Measurements from ENCODE around the gene FAM209B.
"Not testable (repeated sequence)": the region's sequence is repeated elsewhere in the genome, so short reads cannot be mapped to it uniquely, and the experiment has no call there.

FAM209B gene

DNA sequence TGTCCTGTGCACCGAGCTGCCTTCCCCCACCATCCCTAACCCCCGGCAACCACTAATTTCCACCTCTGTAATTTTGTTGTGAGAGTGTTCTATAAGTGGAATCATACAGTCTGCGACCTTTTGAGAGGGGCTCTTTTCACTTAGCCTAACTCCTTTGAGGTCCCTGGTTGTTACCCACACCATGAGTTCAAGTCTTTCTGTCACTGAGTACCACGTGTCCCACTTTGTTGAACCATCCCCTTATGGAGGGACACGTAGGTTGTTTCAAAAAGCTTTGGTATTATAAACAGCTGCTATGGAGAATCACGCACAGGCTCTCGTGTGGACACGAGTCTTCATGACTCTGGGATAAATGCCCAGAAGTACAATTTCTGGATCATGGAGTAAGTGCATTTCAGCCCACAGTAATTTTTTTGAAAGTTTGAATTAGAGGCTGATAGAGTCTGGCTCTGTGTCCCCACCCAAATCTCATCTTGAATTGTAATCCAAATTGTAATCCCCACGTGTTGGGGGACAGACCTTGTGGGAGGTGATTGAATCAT lies 9.5 kb downstream of the FAM209B start:
- DNase-seq = no peak

DNA sequence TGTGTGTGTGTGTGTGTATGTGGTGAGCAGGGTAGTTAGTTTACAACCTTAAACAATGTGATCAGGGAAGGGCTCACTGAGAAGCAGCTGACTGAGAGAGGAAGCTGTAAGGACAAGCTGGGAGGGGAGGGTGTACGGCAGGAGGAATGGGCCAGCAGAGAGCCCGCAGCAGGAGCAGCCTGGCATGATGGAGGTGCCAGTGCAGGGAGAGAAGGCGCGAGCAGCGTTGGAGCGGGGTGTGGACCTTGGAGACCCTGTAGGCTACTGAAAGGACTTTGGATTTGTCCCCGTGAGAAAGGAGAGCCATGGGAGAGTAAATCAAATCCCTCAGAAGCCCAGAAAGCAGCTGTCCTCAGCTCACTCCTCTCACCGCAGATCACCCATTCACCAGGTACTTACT lies 18.5 kb downstream of the FAM209B start:
- no peak for DNase-seq

DNA sequence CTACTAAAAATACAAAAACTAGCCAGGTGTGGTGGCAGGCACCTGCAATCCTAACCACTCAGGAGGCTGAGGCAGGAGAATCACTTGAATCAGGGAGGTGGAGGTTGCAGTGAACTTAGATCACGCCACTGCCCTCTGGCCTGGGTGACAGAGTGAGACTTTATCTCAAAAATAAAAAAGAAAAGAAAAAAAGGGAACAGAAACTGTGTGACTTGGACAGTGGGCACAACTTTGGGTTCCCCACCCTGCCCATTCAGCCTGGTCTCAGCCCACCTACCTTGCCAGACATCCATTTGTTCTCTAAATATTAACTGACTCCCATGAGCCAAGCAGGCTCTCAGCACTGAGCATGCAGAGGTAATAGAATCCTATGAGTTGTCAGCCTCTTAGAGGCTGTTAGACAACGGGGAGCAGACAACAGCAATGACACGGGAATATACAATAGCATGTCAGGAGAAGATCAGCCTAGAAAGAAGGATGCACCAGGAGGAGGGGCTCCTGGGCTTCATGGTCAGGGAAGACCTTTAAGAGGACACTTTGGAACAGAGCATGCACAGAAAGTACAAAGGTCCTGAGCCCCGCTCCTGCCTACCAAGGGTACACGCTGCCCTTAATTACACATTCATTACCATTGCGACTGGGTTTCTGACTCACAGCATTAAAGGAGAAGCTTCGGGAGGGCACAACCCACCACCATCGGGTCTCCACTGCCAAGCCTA lies 20.0 kb downstream of the FAM209B start:
- DNase-seq = no peak

DNA sequence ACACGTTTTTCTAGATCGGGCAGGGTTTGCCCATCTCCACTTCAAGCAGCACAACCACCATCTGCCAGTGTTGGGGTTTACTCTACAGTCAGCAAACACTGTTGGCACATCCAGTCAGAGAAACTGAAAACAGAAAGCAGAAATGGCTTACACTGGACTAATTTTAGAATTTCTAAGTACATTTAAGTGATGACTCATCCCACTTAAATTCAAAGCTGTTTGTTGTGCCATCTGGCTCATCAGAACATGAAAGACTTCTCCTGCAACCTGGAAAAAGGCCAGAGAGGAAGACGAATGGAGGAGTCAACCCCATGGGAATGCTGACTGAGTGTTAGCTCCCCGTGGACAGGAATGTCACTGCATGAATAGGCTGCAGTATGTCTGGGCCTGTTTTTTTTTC lies 21.8 kb downstream of the FAM209B start:
- DNase-seq = no peak

DNA sequence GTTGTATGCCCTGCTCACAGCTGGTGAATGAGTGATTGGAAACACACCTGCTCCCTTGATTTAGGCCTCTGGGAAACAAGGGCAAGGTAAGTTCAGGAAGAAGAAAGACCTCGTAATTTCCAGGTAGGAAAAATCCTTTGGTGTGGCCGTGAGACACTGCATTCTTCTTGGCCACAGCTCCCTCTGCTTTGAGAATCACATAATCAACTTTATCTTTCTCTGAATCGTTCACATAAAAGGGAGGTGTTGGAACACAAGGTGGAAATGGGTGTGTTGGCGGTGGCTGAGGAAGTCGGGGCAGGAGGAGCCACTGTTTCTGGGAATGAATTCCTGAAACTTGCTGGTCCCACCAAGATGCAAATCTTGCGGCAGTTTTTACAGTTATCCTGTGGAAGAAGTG lies 25.9 kb downstream of the FAM209B start:
- DNase-seq = no peak

DNA sequence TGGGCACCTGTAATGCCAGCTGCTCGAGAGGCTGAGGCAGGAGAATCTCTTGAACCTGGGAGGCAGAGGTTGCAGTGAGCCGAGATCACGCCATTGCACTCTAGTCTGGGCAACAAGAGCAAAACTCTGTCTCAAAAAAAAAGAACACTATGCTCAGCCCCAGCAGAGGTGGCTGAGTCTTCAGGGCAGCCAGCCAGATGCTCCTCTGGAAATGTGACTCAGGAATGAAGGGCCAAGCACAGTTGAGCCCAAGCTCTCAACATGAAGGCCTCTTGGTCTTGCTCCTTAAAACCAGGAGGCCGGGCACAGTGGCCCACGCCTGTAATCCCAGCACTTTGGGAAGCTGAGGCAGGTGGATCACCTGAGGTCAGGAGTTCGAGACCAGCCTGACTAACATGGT lies 31.5 kb downstream of the FAM209B start:
- DNase-seq = not testable (repeated sequence)

DNA sequence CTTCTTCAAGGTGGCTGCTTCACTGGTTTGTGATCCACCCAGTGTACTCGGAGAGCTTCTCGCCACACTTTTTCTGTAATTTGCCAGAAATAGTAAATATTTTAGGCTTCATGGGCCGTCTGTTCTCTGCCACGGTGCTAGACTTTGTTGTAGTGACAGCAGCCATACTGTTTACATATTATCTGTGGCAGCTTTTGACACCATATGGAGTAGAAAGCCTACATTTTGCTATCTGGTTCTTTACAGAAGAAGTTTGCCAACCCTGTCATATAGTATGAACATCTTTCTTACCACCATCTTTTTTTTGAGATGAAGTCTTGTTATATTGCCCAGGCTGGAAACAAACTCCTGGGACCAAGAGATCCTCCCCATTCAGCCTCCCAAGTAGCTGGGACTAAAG lies 32.5 kb downstream of the FAM209B start:
- no peak for DNase-seq

DNA sequence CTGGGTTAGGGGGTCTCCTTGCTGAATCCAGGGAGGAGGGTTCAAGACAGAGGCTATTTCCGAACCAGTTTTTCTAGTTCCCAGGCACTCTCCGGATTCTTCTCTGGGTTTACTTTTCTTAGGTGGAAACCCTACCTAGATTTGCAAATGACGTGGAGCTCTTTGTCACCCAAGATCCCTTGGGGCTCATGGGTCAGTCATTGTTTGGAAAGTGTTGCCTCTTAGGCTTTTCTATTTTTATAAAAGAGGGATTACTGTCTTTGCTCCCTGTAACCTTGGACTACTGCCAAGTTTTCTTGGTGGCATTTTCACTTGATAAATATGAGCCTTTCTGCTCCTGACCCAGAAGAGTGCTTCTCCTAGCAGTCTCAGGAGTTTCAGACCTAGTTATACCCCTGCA lies 33.6 kb downstream of the FAM209B start:
- DNase-seq = no peak

DNA sequence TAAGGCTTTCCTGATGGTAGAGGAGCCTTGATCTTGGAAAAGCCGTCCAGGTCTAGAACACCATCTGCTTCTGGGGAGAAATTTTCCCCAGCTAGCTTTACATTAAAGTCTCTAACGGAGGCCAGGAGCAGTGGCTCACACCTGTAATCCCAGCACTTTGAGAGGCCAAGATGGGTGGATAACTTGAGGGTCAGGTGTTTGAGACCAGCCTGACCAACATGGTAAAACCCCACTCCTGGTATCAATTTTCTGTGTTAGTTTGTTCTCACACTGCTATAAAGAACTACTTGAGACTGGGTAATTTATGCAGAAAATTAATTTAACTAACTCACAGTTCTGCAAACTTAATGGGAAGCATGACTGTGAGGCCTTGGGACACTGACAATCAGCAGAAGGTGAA lies 37.8 kb downstream of the FAM209B start:
- no peak for DNase-seq

DNA sequence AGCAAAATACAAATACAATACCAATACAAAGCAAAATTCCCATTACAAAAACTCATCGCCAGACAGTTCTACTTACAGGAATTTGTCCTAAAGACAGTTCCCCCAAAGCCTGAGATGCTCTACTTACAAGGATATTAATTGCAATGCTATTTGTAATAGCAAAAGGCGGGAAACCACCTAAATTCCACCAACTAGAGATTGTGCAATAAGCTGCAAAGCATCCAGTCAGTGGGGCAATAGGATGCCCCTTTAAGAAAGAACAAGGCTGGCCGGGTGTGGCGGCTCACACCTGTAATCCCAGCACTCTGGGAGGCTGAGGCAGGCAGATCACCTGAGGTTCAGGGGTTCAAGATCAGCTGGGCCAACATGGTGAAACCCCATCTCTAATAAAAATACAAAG lies 39.1 kb downstream of the FAM209B start:
- DNase-seq = no peak

DNA sequence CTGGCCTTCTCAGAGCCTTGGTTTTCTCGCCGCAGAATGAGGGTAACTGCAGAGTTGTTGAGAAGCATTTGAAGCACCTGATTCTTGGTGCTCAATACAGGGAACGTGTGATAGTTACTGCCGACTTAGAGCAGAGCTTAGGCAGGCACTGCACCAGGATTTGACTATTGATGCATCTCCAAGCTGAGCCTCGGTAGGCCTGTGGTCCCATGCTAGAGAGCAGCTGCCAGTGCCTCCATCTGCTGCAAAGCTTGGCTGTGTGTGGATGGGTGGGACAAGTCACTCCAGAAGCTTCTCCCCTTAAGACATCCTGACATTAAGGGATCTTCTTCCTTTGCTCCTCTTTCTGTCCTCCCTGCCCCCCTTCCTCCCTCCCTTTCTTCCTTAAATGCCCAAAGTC lies 40.9 kb downstream of the FAM209B start:
- no peak for DNase-seq

DNA sequence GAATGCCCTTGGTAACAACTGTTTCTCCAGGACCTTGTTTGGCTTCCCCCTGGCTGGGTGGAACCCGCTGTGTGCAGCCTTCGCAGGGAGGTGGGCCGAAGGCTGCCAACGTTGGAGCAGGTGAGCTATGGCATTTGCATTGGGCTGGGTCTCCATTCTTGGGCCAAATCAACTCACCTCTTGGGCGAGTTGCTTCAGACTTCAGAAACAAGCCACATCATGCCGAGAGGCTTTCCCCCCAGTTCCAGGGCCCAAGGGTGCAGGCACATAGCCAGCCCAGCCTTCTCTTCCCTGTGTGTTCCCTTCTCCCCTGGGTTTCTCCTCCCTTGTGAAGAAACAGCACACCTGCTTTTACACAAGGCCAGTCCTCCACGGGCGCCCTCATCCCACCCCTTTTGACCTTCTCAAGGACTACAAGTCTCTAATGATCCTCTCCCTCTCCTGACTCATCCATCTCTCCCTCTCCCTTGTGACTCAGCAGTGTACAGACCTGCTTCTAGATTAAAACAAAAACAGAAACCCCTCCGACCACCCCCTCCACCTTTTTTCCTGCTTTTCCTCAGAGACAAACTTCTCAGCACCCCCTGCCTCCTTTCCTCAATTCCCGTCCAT lies 41.6 kb downstream of the FAM209B start:
- DNase-seq = no peak

DNA sequence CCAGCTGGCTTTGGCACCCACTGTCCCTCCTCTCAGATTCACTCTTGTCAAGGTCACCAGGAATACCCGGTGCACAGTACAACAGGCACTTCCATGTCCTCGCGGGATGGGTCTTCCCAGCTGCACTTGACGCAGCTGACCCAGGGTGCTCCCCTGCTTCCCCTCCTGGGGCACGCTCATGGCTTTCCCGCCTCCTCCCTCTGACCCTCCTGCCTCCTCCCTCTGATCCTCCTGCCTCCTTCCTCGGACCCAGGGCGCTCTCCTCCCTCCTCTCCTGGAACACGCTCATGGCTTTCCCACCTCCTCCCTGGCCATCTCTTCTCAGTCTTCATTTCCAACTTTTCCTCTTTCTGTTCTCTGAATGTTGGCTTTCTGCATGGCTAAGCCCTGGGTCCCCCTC lies 42.1 kb downstream of the FAM209B start:
- no peak for DNase-seq

DNA sequence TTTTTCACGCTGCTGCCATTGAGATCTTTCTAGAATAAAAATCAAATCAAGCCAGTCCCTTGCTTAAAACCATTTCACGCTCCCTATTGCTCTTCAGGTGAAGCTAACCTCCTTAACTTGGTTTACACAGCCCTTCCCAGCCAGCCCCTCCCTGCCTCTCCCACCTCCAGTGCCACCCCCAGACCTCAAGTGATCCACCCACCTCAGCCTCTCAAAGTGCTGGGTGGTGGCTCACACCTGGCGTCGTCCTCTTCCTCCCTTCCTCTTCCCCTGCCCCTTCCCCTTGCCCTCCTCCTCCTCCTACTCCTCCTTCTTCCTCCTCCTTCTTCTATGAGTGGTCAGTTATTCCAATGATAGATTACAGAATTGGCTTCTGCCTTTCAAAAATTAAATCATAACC lies 42.9 kb downstream of the FAM209B start:
- DNase-seq = no peak

DNA sequence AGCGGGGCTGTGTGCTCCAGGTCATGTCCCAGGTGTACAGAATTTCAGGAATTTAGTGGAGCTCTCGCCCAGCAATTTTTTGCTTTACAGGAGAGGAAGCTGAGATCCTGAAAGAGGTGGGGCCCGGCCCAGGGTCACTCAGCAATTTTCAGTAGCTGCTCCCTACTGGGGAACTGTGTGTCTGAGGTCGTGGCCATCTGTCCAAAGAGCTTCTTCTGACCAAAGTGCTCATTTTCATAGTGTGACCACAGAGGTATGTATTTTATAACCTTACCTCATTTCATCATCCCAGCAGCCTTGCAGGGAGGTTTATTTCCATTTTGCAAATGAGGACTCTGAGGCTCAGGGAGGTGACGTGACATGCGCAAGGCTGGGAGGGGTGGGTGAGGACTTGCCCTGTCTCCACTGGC lies 46.3 kb downstream of the FAM209B start:
- DNase-seq = peak; percentile 93 to 95

DNA sequence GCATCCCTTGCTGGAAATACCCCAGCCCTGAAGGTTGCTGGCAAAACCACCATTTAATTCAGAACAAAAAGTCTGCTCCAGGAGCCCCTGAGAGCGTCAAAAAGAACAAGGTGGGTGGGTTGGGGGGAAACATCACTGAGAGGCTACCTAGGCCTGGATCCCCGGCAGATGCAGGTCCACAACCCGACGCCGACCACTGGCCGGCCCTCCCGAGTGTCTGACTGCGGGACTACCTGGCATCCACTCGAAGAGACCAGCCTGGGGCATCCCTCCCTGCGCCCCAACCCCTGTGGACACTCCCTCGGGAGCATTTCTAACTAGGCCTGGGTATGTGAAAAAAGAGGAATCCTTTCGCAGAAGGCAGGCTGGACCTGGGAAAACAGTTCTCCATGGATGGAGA lies 47.2 kb downstream of the FAM209B start:
- DNase-seq = no peak

DNA sequence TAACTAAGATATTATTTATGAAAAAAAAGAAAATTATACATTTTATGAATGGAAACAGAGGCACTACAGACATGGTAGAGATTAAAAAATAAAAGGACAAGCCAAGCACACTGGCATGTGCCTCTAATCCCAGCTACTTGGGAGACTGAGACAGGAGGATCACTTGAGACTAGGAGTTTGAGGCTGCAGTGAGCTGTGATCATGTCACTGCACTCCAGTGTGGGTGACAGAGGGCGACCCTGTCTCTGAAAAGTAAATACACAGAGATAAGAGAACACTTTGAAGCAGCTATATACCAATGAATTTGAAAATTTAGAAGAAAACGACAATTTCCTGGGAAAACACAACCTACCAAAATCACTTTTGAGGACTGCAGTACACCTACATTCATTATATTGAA lies 48.7 kb downstream of the FAM209B start:
- DNase-seq = no peak

DNA sequence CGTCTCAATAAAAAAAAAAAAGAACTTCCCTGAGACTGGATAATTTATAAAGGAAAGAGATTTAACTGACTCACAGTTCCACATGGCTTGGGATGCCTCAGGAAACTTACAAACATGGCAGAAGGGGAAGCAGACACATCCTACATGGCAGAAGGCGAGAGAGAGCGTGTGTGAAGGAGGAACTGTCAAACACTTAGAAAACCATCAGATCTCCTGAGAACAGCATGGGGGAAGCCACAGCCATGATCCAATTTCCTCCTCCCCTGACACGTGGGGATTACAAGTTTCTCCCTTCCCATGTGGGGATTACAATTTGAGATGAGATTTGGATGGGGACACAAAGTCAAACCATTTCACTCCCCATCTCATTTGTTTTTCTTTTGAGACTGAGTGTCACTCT lies 49.5 kb downstream of the FAM209B start:
- no peak for DNase-seq

DNA sequence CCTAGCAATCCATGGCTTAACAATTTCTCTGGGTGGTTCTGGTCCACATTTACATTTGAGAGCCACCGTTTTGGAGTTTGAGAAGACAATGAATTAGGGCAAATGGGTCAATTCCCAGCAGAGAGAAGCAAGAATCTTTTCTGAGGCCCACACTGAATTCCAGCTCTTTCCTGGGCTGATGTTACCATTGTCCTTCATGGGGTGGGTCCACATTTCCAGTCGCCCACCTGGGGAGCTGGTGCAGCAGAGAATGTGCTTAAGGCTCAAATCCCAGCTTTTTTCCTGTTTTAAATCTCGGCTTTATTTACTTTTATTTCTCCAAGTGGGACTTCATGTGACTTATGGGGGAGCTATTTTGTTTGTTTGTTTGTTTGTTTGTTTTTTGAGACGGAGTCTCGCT lies 51.9 kb downstream of the FAM209B start:
- no peak for DNase-seq
